H9 (cell line): ENCODE results near the gene IL31RA. TPM values are rescaled to one million over a fixed set of nuclear protein-coding genes. Genes with fewer than 3 reads are reported as not detected.

Experiments used
- DNase-seq: peaks from one replicate; pipeline ENCODE4 v3.0.0-alpha.2; 2017
- H2AFZ ChIP-seq: one replicate; pipeline ENCODE4 v1.6.1; 2013; ENCODE audit warnings: mild to moderate bottlenecking, low read length, control low read depth, moderate library complexity
- H2AK5ac ChIP-seq: 2 replicates; pipeline ENCODE4 v1.6.1; 2013; ENCODE audit warnings: low read length, control low read depth, mixed read lengths; ENCODE audit not compliant: insufficient read length
- H2BK120ac ChIP-seq: one replicate; pipeline ENCODE4 v1.6.1; 2013; ENCODE audit warnings: low read depth, mild to moderate bottlenecking, low read length, control low read depth, inconsistent platforms; ENCODE audit not compliant: poor library complexity, severe bottlenecking
- H2BK12ac ChIP-seq: 2 replicates; pipeline ENCODE4 v1.6.1; 2013; ENCODE audit warnings: low read length, control low read depth, mixed read lengths, low read depth; ENCODE audit not compliant: insufficient read length
- H2BK15ac ChIP-seq: 2 replicates; pipeline ENCODE4 v1.6.1; 2013; ENCODE audit warnings: low read depth, low read length, control low read depth
- H2BK20ac ChIP-seq: one replicate; pipeline ENCODE4 v1.6.1; 2013; ENCODE audit warnings: low read depth, mild to moderate bottlenecking, low read length, control low read depth, inconsistent platforms; ENCODE audit not compliant: poor library complexity, severe bottlenecking
- H2BK5ac ChIP-seq: 2 replicates; pipeline ENCODE4 v1.6.1; 2013; ENCODE audit warnings: low read length, control low read depth, mixed read lengths; ENCODE audit not compliant: insufficient read length
- H3K14ac ChIP-seq: 2 replicates; pipeline ENCODE4 v1.6.1; 2013; ENCODE audit warnings: low read length, control low read depth; ENCODE audit not compliant: insufficient read depth
- H3K18ac ChIP-seq: 2 replicates; pipeline ENCODE4 v1.6.1; 2013; ENCODE audit warnings: low read depth, mild to moderate bottlenecking, mixed read lengths, low read length, control low read depth; ENCODE audit not compliant: insufficient read length
- H3K23ac ChIP-seq: 2 replicates; pipeline ENCODE4 v1.6.1; 2013; ENCODE audit warnings: low read length, control low read depth, mixed read lengths, low read depth; ENCODE audit not compliant: insufficient read length
- H3K23me2 ChIP-seq: 2 replicates; pipeline ENCODE4 v1.6.1; 2013; ENCODE audit warnings: low read depth, mild to moderate bottlenecking, mixed read lengths, low read length, control low read depth; ENCODE audit not compliant: insufficient read length, poor library complexity, severe bottlenecking
- H3K27ac ChIP-seq: 2 replicates; pipeline ENCODE4 v1.5.1; 2013; ENCODE audit warnings: low read length, control low read depth, mixed read lengths, low read depth; ENCODE audit not compliant: insufficient read length
- H3K27me3 ChIP-seq: 2 replicates; pipeline ENCODE4 v1.6.1; 2013; ENCODE audit warnings: low read length, control low read depth, inconsistent platforms; ENCODE audit not compliant: insufficient read depth
- H3K4ac ChIP-seq: 2 replicates; pipeline ENCODE4 v1.6.1; 2013; ENCODE audit warnings: low read depth, mild to moderate bottlenecking, control low read depth, inconsistent platforms, low read length, moderate library complexity
- H3K4me1 ChIP-seq: 2 replicates; pipeline ENCODE4 v1.6.1; 2013; ENCODE audit warnings: low read length, control low read depth, inconsistent platforms; ENCODE audit not compliant: insufficient read depth
- H3K4me2 ChIP-seq: 2 replicates; pipeline ENCODE4 v1.6.1; 2013; ENCODE audit warnings: low read length, control low read depth, mixed read lengths; ENCODE audit not compliant: insufficient read length, insufficient read depth
- H3K56ac ChIP-seq: 2 replicates; pipeline ENCODE4 v1.6.1; 2013; ENCODE audit warnings: low read depth, mild to moderate bottlenecking, mixed read lengths, low read length, control low read depth; ENCODE audit not compliant: insufficient read length
- H3K79me1 ChIP-seq: 2 replicates; pipeline ENCODE4 v1.6.1; 2013; ENCODE audit warnings: low read depth, mild to moderate bottlenecking, moderate library complexity, low read length, control low read depth, inconsistent platforms; ENCODE audit not compliant: insufficient read depth, poor library complexity, severe bottlenecking
- H3K79me2 ChIP-seq: 2 replicates; pipeline ENCODE4 v1.6.1; 2013; ENCODE audit warnings: low read length, control low read depth, inconsistent platforms; ENCODE audit not compliant: insufficient read depth
- H3K9ac ChIP-seq: 2 replicates; pipeline ENCODE4 v1.6.1; 2013; ENCODE audit warnings: low read length, control low read depth, mixed read lengths; ENCODE audit not compliant: insufficient read length; ENCODE audit errors: extremely low read depth
- H3K9me3 ChIP-seq: one replicate; pipeline ENCODE4 v1.6.1; 2013; ENCODE audit warnings: low read depth, low read length, inconsistent platforms; ENCODE audit not compliant: control insufficient read depth
- H3T11ph ChIP-seq: one replicate; pipeline ENCODE4 v1.6.1; 2013; ENCODE audit warnings: mild to moderate bottlenecking, low read length, control low read depth, inconsistent platforms
- H4K20me1 ChIP-seq: one replicate; pipeline ENCODE4 v1.6.1; 2013; ENCODE audit not compliant: control insufficient read depth, insufficient read length, insufficient read depth
- H4K5ac ChIP-seq: 2 replicates; pipeline ENCODE4 v1.6.1; 2013; ENCODE audit warnings: low read depth, mild to moderate bottlenecking, mixed read lengths, low read length, control low read depth; ENCODE audit not compliant: insufficient read length
- H4K8ac ChIP-seq: replicated peaks from 2 replicates; pipeline ENCODE4 v1.6.1; 2013; ENCODE audit warnings: low read length, control low read depth, mixed read lengths, low read depth; ENCODE audit not compliant: insufficient read length
- H4K91ac ChIP-seq: 2 replicates; pipeline ENCODE4 v1.6.1; 2013; ENCODE audit warnings: low read depth, mild to moderate bottlenecking, moderate library complexity, mixed read lengths, low read length, control low read depth; ENCODE audit not compliant: insufficient read length
- H3K27ac Mint-ChIP-seq, 3 experiments: 2 replicates in 2 of 3; 3 replicates in 1 of 3; pipeline ENCODE4 v1.8.0; 2020 to 2021; ENCODE audit warnings: mixed read lengths in 3 of 3, mild to moderate bottlenecking in 1 of 3, moderate library complexity in 1 of 3
- H3K27me3 Mint-ChIP-seq: 2 replicates; pipeline ENCODE4 v1.8.0; 2021; ENCODE audit warnings: low read depth, mild to moderate bottlenecking, moderate library complexity, mixed read lengths
- H3K36me3 Mint-ChIP-seq, 3 experiments: 2 replicates in 2 of 3; 3 replicates in 1 of 3; pipeline ENCODE4 v1.8.0; 2020 to 2021; ENCODE audit warnings: low read depth in 3 of 3, mixed read lengths in 3 of 3; ENCODE audit not compliant: insufficient read depth in 1 of 3
- H3K4me1 Mint-ChIP-seq, 2 experiments: 2 replicates each; pipeline ENCODE4 v1.8.0; 2020; ENCODE audit warnings: mixed read lengths in 2 of 2
- H3K4me3 Mint-ChIP-seq, 2 experiments: 2 replicates in 1 of 2; 3 replicates in 1 of 2; pipeline ENCODE4 v1.8.0; 2020 to 2021; ENCODE audit warnings: mild to moderate bottlenecking in 2 of 2, mixed read lengths in 2 of 2, moderate library complexity in 1 of 2
- H3K9me3 Mint-ChIP-seq, 2 experiments: 2 replicates in 1 of 2; 3 replicates in 1 of 2; pipeline ENCODE4 v1.8.0; 2020; ENCODE audit warnings: mild to moderate bottlenecking in 2 of 2, mixed read lengths in 2 of 2, moderate library complexity in 1 of 2
- CTCF ChIP-seq: fragments of 200-600 bp; sonication (generic); conservative IDR thresholded peaks from 3 replicates; pipeline ENCODE4 v1.8.0; 2021; ENCODE audit warnings: antibody characterized with exemption, mild to moderate bottlenecking
- WGBS: extraction: QIAGEN DNeasy Blood & Tissue Kit; methylation state at CpG from one replicate; pipeline ENCODE4 v1.1.7; 2013; ENCODE audit warnings: missing lambda C conversion rate, low lambda C conversion rate, mixed read lengths; ENCODE audit not compliant: insufficient read length; ENCODE audit errors: extremely low coverage; 5-methylcytosine and 5-hydroxymethylcytosine counted together
- total RNA-seq: library from RNA; stranded (reverse); gene quantifications from 2 replicates; pipeline ENCODE4 v1.2.1, GENCODE V29; 2021

Gene IL31RA
- total RNA-seq, 1 experiment from 2014 or later: 0.11 TPM

- no peak overlapping the region for H3K27ac Mint-ChIP-seq
- Histone ChIP-seq H2BK12ac (no peak overlapping the region), H3K4me1 (no peaks in the 10 kb centered on the region), H3K79me2 (no peaks in the 10 kb centered on the region), H4K8ac (no peak overlapping the region), H2BK20ac (no peak overlapping the region), H3K23ac (no peak overlapping the region), H3K9ac (no peak overlapping the region), H2BK15ac (no peak overlapping the region), H3K56ac (no peak overlapping the region), H3K27me3 (no peaks in the 10 kb centered on the region), H4K20me1 (no peaks in the 10 kb centered on the region), H2BK120ac (no peak overlapping the region), H3K4me2 (no peak overlapping the region), H3K4ac (no peak overlapping the region), H3T11ph (no peak overlapping the region), H4K5ac (no peak overlapping the region), H3K9me3 (no peaks in the 10 kb centered on the region), H4K91ac (no peak overlapping the region), H2BK5ac (no peak overlapping the region), H2AFZ (no peak overlapping the region), H3K27ac (no peak overlapping the region), H3K14ac (0 out of 2 replicates have a peak overlapping the region, but pooled peaks have one; percentile 20), H2AK5ac (no peak overlapping the region), H3K18ac (no peak overlapping the region), H3K79me1 (no peaks in the 10 kb centered on the region), H3K23me2 (no peaks in the 10 kb centered on the region)
- no peak for TF ChIP-seq CTCF
- DNase-seq: no peak
- H3K36me3 Mint-ChIP-seq: no peaks in the 10 kb centered on the region
- H3K4me3 Mint-ChIP-seq: no peak overlapping the region
- no peaks in the 10 kb centered on the region for H3K4me1 Mint-ChIP-seq
- WGBS: no CpG with 5 or more reads among the region's 10 CpGs
- H3K27me3 Mint-ChIP-seq: no peaks in the 10 kb centered on the region
- H3K9me3 Mint-ChIP-seq: no peaks in the 10 kb centered on the region
These were observed 62.6 kb downstream of the IL31RA start for GRCh38 chr5:55913466-55914413.
